NT2/D1 (cell line): Measurements from ENCODE around the gene OCIAD1.
"Not testable (repeated sequence)": the region's sequence is repeated elsewhere in the genome, so short reads cannot be mapped to it uniquely, and the experiment has no call there.

Experiments used
- DNase-seq: peaks from one replicate; pipeline ENCODE4 v3.0.0-alpha.2; 2011; ENCODE audit warnings: low read depth, low spot score
- H3K27me3 ChIP-seq: 2 replicates; pipeline ENCODE4 v1.6.0; 2011; ENCODE audit warnings: mild to moderate bottlenecking; ENCODE audit not compliant: insufficient read length, insufficient read depth
- H3K36me3 ChIP-seq: 2 replicates; pipeline ENCODE4 v1.6.1; 2011; ENCODE audit warnings: mild to moderate bottlenecking, low read length, mixed read lengths; ENCODE audit not compliant: insufficient read depth, insufficient read length
- H3K4me1 ChIP-seq: 2 replicates; pipeline ENCODE4 v1.5.1; 2011; ENCODE audit not compliant: insufficient read depth, insufficient read length
- H3K4me3 ChIP-seq: 2 replicates; pipeline ENCODE4 v1.5.1; 2011; ENCODE audit warnings: low read depth; ENCODE audit not compliant: insufficient read length
- H3K9ac ChIP-seq: 2 replicates; pipeline ENCODE4 v1.6.0; 2011; ENCODE audit warnings: low read depth; ENCODE audit not compliant: insufficient read length
- H3K9me3 ChIP-seq: 2 replicates; pipeline ENCODE4 v1.5.1; 2011; ENCODE audit warnings: mild to moderate bottlenecking, low read length; ENCODE audit not compliant: insufficient read depth
- SUZ12 ChIP-seq: IDR thresholded peaks from 2 replicates; pipeline ENCODE4 v1.6.1; 2011; ENCODE audit not compliant: insufficient read length, insufficient read depth; ENCODE audit errors: extremely low read depth
- YY1 ChIP-seq: IDR thresholded peaks from 2 replicates; pipeline ENCODE4 v1.6.1; 2011; ENCODE audit not compliant: insufficient read length, insufficient read depth
- ZNF274 ChIP-seq: IDR thresholded peaks from 2 replicates; pipeline ENCODE4 v1.6.1; 2011; ENCODE audit warnings: mild to moderate bottlenecking, low read depth, low read length

The OCIAD1 gene

GRCh38 chr4:48792348-48793006 lies 38.4 kb upstream of the OCIAD1 start:
- no peak for DNase-seq
- Histone ChIP-seq H3K4me3 (no peak overlapping the region), H3K36me3 (no peaks in the 10 kb centered on the region), H3K9ac (no peak overlapping the region), H3K27me3 (no peaks in the 10 kb centered on the region), H3K9me3 (no peaks in the 10 kb centered on the region), H3K4me1 (no peaks in the 10 kb centered on the region)
- TF ChIP-seq SUZ12 = no peak
- no peak for TF ChIP-seq YY1
- TF ChIP-seq ZNF274 = no peak

DNA sequence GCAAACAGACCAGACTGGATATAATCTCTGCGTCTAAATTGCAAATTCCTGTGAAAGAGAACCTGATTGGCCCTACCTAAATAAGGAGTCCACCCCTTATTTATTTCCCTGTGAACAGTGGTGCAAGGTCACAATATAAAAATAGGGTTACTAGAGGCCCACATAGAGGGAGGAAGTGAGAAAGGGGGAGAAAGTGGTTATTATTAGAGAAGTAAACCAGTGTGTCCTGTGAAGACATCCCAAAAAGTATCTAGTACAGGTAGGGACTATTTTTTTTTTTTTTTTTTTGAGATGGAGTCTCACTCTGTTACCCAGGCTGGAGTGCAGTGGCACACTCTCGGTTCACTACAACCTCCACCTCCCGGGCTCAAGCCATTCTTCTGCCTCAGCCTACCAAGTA lies 35.8 kb upstream of the OCIAD1 start:
- Histone ChIP-seq H3K9me3 (no peaks in the 10 kb centered on the region), H3K27me3 (no peaks in the 10 kb centered on the region), H3K4me3 (no peak overlapping the region), H3K9ac (no peak overlapping the region), H3K36me3 (no peaks in the 10 kb centered on the region), H3K4me1 (no peaks in the 10 kb centered on the region)
- TF ChIP-seq YY1 (no peak), SUZ12 (no peak), ZNF274 (no peak)
- DNase-seq = no peak

- TF ChIP-seq SUZ12 (no peak), ZNF274 (no peak), YY1 (no peak)
- no peaks in the 10 kb centered on the region for H3K9me3 ChIP-seq
- no peaks in the 10 kb centered on the region for H3K4me1 ChIP-seq
- no peak for DNase-seq
- H3K27me3 ChIP-seq = no peaks in the 10 kb centered on the region
- no peak overlapping the region for H3K4me3 ChIP-seq
- H3K36me3 ChIP-seq = no peaks in the 10 kb centered on the region
- H3K9ac ChIP-seq = no peak overlapping the region
Measured at GRCh38 chr4:48796191-48796926, 34.5 kb upstream of the OCIAD1 start.

- Histone ChIP-seq H3K4me3 (no peak overlapping the region), H3K27me3 (no peaks in the 10 kb centered on the region), H3K4me1 (no peaks in the 10 kb centered on the region), H3K9ac (no peak overlapping the region), H3K36me3 (no peaks in the 10 kb centered on the region), H3K9me3 (no peaks in the 10 kb centered on the region)
- TF ChIP-seq SUZ12 (no peak), ZNF274 (no peak), YY1 (no peak)
- no peak for DNase-seq
Measured at GRCh38 chr4:48796927-48797679, 33.8 kb upstream of the OCIAD1 start.

- DNase-seq = no peak
- H3K36me3 ChIP-seq = no peaks in the 10 kb centered on the region
- H3K9ac ChIP-seq = no peak overlapping the region
- H3K4me1 ChIP-seq = no peaks in the 10 kb centered on the region
- no peak for TF ChIP-seq ZNF274
- no peak for TF ChIP-seq YY1
- TF ChIP-seq SUZ12 = no peak
- H3K9me3 ChIP-seq = no peaks in the 10 kb centered on the region
- no peak overlapping the region for H3K4me3 ChIP-seq
- H3K27me3 ChIP-seq = no peaks in the 10 kb centered on the region
Measured at GRCh38 chr4:48798117-48798516, 32.8 kb upstream of the OCIAD1 start.

DNA sequence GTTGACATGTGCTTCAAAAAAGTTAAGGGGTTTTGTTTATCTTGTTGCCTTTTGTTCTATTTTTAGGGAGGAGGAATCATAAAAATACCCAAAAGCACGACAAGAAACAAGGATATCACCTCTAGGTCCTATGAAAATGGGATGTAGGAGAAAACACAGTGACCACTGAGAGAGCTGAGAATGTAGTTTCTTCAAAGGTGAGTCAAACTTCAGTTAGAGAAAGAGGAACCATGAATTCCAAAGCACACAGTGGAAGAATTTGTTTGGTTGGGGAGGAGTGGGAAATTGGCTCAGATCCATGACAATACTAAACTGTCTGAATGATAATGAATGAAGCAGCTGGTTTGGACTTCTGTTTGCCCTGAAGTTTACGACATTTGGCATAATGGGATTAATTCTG lies 31.7 kb upstream of the OCIAD1 start:
- no peaks in the 10 kb centered on the region for H3K9me3 ChIP-seq
- H3K4me3 ChIP-seq = no peak overlapping the region
- H3K27me3 ChIP-seq = no peaks in the 10 kb centered on the region
- DNase-seq = peak; percentile 30
- no peaks in the 10 kb centered on the region for H3K4me1 ChIP-seq
- H3K9ac ChIP-seq = no peak overlapping the region
- no peaks in the 10 kb centered on the region for H3K36me3 ChIP-seq
- no peak for TF ChIP-seq ZNF274
- TF ChIP-seq YY1 = no peak
- TF ChIP-seq SUZ12 = no peak

DNA sequence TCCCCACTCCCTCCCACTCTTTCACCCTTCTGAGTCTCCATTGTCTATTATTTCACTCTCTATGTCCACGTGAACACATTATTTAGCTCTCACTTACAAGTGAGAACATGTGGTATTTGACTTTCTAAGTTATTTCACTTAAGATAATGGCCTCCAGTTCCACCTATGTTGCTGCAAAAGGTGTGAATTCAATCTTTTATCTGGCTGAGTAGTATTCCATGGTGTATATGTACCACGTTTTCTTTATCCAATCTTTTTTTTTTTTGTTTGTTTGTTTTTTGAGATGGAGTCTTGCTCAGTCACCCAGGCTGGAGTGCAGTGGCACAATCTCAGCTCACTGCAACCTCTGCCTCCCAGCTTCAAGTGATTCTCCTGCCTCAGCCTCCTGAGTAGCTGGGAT lies 30.7 kb upstream of the OCIAD1 start:
- not testable (repeated sequence) for H3K9ac ChIP-seq, H3K4me3 ChIP-seq, DNase-seq, H3K36me3 ChIP-seq, H3K4me1 ChIP-seq, H3K9me3 ChIP-seq, H3K27me3 ChIP-seq
